Breast epithelium (tissue), 3 donors: ENCODE results near the gene PCDH15.

ENCODE experiments used
- POLR2AphosphoS5 ChIP-seq, 3 donors: sonication (generic); formaldehyde crosslinking; IDR thresholded peaks; one replicate each; pipeline ENCODE4 v1.6.1; 2017; ENCODE audit warnings: antibody characterized with exemption in 3 of 3
- TF ChIP-seq, protein P1 (sequence below), 3 donors: fragments of 450-650 bp; IDR thresholded peaks; one replicate each; pipeline ENCODE4 v1.5.1; 2016 to 2017; ENCODE audit warnings: antibody characterized with exemption in 3 of 3, mild to moderate bottlenecking in 3 of 3, moderate library complexity in 3 of 3

DNA sequence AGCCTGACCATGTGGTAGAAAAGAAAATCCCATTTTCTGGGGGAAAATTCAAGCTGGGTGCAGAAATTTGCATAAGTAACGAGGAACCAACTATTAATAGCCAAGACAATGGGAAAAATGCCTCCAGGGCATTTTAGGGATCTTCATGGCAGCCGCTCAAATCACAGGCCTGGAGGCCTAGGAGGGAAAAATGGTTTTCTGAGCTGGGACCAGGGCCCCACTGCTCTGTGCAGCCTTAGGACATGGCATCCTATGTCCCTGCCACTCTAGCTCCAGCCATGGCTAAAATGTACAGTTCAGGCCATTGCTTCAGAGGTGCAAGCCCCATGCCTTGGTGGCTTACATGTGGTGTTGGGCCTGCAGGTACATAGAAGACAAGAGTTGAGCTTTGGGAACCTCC is 459.0 kb downstream of the PCDH15 start:
- TF ChIP-seq, protein P1, sequence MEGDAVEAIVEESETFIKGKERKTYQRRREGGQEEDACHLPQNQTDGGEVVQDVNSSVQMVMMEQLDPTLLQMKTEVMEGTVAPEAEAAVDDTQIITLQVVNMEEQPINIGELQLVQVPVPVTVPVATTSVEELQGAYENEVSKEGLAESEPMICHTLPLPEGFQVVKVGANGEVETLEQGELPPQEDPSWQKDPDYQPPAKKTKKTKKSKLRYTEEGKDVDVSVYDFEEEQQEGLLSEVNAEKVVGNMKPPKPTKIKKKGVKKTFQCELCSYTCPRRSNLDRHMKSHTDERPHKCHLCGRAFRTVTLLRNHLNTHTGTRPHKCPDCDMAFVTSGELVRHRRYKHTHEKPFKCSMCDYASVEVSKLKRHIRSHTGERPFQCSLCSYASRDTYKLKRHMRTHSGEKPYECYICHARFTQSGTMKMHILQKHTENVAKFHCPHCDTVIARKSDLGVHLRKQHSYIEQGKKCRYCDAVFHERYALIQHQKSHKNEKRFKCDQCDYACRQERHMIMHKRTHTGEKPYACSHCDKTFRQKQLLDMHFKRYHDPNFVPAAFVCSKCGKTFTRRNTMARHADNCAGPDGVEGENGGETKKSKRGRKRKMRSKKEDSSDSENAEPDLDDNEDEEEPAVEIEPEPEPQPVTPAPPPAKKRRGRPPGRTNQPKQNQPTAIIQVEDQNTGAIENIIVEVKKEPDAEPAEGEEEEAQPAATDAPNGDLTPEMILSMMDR (IDR thresholded peaks at IDR 0.05): no peak
- no peak for TF ChIP-seq POLR2AphosphoS5 (IDR thresholded peaks at IDR 0.05)
